ENCODE data around the gene CRB3. TPM values are rescaled to one million over a fixed set of nuclear protein-coding genes. Genes with fewer than 3 reads are reported as not detected.
"Not testable (repeated sequence)": the region's sequence is repeated elsewhere in the genome, so short reads cannot be mapped to it uniquely, and the experiment has no call there.

The CRB3 gene, protein sequence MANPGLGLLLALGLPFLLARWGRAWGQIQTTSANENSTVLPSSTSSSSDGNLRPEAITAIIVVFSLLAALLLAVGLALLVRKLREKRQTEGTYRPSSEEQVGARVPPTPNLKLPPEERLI
- total RNA-seq, result not detected in 2 replicates

DNA sequence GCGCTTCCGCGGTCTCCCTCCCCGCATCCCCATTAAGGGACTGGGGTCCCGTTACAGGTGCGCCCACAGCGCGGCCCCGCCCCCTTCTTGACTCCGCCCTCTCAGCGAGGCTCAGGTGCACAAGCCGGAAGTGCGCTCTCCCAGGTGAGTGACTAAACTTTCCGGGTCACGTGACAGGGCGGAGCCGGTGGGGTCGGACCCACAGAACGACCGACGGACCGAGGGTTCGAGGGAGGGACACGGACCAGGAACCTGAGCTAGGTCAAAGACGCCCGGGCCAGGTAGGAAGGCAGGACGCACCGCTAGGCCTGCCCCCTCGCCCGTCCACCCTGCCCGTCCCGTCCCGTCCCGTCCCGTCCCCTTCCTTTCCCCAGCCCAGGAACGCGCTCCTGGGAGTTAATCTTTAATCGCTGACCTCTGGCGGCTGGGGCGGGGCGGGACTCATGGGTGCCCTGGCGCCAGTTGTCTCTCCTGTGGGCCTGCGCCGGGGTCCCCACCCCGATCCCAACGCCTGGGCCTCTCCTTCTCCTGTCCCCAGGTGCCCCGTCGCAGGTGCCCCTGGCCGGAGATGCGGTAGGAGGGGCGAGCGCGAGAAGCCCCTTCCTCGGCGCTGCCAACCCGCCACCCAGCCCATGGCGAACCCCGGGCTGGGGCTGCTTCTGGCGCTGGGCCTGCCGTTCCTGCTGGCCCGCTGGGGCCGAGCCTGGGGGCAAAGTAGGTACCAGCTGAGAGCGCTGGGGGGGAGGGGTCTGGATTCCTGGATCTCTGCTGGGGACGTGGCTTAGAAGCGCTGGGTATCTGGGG lies at the start of gene CRB3:
TSS of gene CRB3 (plus strand) at position 202 of the 804 bp plus-strand sequence. CDS start at position 633, 431 bp downstream.
- no peak for DNase-seq (ENCODE audit: low read depth in 2 of 2)

DNA sequence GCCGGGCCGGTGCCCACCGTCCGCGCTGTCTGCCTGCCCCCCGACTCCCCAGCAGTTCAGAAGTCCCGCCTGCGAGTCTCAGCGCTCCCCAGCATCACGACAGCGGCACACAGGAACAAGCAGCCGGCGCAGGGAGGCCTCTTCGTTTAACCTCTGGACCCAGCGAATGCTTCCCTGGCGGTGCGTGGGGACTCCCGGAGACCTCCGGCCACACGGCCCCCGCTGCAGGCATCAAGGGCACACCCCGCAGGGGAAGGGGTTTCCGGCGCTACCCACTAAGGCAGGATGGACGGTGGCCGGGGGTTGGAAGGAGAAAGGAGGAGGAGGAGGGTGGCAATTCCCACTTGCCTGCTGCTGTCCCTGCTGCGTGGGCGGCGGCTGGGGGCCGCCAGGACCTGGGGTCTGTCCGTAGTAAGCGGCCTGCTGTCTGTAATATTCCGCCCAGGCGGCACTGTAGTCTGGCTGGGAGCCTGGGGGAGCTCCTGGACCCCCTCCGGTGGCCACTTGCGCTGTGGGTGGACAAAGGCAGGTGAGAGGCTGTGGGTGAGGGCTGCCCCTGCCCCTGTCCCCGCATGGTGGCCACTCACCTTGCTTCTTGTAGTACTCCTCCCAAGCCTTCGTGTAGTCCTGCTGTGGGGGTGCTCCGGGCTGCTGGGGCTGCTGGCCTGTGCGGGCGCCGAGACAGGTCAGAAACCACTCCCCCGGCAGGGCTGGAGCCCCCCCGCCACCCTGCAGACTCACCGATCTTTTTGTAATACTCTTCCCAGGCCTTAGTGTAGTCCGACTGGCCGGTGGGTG lies 49.1 kb upstream of the CRB3 start:
- no peak for DNase-seq (ENCODE audit: low read depth in 2 of 2)

DNA sequence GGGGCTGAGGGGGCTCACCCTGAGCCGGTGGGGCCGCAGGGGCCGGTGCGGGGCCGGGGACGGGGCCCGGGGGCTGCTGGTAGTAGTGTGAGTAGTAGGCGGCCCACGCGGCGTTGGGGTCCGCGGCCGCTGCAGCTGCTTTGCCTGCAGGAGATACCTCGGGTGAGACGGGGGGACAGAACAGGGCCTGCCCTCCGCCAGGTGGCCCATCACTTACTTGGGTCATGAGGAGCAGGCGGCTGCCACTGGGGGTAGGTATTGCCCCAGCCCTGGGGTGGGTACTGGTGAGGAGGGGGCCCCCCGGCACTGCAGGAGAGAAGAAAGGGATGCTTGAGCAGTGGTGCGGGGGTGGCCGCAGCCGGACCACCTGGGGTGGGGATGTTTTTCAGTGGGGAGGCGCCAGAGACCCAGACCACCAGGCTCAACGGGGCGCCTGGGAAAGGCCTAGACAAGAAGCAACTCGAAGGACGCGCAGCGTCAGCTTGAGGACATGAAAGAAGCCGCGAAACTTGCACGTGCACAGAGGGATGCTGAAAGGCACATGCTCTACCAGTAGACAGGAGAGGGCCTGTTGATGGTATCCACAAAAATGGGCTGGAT lies 48.4 kb upstream of the CRB3 start:
- no peak for DNase-seq (ENCODE audit: low read depth in 2 of 2)

DNA sequence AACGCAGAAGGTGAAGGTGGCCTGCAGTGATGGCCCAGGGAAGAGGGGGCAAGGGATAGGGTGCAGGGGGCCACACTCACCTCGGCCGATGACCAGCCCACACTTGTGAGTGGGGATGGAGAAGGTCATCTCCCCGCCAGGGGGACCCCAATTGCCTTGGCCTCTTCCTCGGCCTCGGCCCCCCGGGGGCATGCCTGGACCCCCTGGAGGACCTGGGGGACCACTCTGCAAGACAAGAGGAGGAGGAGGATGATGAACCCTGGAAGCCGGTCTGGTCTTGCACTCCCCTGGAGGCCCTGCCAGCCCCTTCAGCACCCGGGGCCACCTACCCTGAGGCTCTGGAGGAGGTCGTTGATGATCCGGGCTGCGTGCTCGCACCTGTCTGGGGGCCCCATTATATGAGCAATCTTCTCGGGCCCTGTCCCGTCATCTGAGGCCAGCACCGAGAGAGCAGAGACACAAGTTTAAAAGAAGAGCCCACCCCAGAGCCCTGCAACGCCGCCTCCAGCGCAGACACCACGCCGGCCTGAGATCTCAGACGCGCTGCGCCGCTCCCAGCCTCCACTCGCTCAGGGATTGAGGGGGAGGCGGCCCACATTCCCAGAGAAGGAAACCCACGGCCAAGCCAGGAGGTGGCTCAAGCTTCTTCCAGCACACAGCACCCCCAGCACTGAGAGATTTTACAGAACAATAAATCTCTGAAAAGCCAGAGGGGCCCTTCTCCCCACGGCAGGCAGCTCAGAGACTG lies 47.2 kb upstream of the CRB3 start:
- DNase-seq (ENCODE audit: low read depth in 2 of 2), result no peak

DNA sequence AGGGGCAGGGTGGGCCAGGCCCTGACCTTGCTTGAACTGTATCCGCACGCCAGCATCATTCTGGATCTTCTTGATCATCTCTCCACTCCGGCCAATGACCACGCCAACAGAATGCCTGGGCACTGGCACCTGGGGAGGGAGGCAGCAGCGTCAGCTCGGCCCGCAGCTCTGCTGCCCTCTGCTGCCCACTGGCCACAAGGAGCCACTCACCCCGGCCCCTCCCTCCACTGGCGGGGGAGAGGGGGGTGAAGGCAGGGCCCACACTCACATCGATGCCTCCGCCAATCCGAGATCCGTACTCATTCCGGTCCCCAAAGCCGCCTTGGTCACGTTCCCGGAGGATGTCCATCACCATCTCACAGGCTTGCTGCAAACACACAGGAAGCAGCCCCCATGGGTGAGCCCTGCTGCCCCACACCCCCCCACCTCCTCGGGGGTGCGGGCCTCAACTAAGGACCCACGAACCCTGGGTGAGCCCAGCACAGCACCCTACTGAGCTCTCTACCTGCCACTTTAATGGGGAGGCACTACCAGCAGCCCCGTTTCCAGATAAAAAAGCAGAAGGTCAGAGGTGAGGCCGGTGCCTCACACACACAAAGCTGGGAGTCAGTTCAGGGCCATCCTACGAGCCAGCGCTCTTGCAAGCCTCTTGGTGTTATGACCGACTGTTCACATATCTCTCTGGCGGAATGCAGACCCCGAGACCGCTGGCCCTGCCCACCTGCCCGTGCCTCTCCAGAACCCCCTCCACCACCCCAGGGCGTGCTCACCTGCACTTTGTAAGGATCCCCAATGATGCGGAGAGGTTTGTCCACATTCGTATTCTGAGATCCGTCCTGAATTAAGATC lies 46.1 kb upstream of the CRB3 start:
- peak; percentile 41 to 52 for DNase-seq (ENCODE audit: low read depth in 2 of 2)

DNA sequence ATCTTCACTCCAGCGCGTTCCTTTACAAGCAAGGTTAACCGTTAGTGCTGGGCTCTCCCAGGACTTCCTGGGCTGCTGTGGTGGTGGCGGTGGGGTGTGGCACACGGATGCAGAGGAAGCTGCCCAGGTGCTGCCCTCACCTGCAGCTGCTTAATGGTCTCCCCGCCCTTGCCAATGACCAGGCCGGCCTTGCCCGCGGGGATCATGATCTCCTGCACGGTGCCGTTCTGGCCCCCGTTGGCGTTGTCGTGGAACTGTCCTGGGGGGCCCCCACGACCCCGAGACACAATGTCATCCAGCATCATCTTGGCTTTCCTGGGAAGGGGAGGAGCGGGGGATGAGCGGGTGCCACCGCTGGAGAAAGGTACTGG lies 45.5 kb upstream of the CRB3 start:
- no peak for DNase-seq (ENCODE audit: low read depth in 2 of 2)

DNA sequence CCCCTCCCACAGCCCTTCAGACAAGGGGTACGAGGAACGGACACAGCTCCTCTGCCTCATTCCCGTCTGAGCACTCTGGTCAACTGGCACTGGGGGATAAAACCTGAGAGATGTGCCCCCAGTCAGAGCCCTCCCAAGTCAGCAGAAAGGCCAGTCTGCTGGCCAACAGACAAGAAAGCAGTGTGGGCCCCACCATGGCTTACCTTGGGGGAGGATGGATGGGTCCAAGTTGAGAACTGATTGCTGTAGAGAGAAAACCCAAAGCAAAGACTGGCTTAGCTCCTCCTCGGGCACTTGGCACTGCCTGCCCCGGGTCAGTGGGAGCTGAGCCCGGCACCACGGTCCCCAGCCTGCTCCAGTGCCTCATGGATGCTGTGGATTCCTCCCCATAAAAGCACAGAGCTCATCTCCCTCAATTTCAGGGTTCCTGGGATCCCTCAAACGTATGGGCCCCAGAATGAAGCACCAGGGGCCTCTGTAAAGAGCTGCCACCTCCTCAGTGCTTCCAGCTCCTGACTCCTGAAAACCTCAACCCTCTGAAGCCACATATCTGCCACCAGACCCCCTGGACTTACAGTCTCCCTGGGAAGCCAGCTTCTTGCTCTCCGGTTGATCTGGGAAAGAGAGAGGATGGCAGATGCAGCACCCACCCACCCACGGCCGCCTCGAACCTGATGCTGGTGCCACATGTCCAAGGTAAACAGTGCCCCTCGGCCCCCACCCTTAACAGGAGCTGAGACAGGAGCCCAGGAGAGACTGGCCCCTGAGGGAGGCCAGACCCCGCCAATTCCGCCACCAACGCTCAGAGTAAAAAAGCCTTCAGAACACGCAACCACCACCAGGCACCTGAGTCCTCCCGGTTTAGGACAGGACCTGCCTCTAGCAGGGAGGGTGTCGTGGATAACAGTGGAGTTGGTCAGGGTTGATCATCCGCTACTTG lies 42.7 kb upstream of the CRB3 start:
- DNase-seq (ENCODE audit: low read depth in 2 of 2), result no peak

DNA sequence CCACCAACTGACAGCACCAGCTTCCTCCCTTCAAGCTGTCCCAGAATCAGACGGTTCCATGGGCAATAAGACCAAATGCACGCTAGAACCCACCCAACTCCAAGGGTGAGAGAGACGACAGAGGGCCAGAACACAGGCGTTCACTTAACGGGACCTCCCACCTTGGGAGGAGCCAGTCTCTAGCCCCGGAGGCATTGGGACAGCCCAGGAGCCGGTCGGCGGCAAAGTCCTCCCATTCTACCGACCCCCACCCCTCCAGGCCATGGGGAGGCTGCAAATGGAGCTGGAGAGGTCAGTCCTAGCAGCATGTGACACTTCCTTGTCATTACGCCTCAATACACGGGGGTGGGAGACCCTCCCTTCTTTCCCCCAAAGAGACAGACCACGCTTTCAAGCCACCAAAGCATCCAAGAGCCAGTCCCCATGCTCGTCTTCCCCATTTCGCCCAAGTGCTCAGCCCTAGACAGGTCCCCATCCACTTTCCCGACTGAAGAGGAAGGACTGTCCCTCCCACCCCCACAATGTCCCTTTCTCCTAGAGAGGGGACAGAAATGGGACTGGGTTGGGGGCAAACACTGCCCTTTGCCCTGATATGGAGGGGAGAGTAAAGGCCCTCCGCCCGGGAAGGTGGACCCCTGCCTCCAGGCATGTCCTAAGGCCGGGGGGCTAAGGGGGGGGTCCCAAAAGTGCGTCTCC lies 40.4 kb upstream of the CRB3 start:
- DNase-seq (ENCODE audit: low read depth in 2 of 2), result peak; percentile 45 to 60

DNA sequence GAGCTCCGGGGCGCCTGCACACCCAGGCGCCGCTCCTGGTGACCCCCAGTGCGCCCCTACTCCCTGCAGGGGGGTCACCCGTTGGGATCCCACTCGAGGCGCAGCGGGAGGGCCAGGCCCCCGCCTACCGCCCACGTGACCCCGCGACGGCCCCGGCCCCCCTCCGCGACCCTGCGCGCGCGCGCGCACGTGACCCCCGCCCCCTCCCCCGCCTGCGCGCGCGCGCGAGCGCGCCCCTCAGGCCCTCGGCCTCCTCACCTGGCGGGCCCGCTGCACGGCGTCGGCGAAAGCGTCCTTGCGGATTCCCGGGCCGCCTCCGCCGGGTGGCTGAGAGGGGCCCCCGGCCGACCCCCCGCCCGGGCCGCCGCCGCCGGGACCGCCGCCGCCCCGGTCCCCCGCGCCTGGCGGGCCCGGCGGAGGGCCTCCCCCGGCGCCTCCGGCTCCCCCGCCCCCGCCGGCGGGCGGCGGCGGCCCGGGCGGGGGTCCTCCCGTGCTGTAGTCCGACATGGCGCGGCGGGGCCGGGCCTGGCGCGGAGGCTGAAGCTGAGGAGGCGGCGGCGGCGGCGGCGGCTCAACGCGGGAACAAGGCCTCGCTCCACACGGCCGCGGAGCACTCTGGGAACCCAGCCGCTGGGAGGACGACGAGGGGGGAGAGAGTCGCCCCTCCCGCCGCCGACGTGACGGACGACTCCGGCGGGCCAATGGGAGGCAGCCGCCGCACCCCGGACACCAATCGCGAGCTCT lies 39.7 kb upstream of the CRB3 start, which contains the start of gene KHSRP:
TSS of gene KHSRP (minus strand) at position 617 of the 744 bp plus-strand sequence. CDS start at position 507, 110 bp downstream.
- DNase-seq (ENCODE audit: low read depth in 2 of 2), result peak; percentile 15 to 29

DNA sequence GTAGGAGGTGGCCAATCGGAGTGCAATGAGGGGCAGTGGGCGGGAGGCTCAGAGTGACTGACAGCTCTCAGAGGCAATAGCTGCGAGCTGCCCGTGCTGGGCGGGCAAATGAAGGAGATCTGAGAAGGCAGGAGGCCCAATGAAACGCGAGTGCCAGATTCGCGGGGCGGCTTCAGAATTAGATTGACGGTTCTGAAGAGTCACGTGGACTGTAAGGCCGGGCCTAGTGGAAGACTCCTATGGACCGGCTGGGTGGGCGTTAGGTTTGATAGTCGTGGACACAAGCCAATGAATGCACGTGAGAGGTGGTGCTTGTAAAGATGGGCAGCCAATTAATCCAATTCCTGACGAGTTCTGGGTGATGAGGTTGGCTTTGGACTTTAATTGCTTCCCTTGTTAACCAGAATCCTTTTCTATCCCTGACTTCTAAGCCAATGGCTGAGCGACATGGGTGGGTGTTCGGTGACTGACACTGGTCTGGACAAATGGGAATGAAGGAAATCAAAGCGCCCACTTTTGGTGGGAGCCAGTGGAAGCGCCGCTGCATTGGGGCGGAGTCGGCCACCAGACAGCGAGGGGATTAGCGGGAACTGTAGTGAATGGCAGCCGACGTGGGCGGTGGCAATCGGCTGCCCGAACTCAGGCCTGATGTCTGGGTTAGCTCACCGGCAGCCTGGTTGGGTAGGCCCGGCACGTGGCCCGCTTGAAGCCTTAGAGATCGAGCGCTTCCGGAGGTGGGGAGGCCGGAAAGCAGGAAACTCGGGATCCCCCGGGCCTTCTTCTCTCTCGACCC lies 38.9 kb upstream of the CRB3 start:
- peak; percentile 100 for DNase-seq (ENCODE audit: low read depth in 2 of 2)

DNA sequence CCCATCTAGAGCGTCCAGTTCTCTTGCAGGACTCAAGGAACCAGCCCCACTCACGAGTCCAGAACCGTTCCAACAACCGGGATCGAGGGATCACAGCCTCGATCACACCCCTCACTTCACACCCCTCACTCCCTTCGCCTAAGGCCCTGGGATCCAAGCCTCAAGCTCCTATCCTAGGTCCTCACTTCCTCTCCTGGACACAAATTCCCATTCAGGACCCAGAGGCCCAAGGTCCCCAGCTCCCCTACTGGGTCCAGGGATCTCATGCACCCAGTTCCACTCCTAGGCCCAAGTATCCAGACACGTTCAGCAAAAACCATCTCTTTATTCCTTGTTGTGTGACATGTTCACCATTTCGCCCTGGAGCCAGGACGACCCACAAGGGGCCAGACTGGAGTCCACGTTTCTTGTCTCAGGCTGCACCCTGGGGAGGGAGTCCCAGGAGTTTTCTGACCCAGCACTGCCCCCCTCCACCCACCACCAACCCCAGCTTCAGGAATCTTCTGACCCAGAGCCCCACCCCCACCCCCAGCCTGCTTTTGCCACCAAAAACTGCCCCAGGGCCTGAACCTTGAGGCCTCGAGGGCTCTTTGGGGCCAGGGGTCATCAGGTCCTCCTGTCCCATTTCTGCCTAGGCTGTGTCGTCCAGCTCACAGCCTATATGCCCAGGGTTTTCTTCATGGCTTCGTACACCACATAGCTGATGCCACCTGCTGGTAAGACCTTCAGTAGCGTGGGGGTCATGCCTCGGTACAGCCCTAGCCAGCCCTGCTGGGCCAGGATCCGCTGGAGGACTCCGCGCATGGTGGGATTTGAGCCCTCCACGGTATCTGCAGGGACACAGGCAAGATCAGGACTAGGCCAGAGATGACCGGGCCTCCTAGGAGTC lies 38.1 kb upstream of the CRB3 start:
- no peak for DNase-seq (ENCODE audit: low read depth in 2 of 2)

DNA sequence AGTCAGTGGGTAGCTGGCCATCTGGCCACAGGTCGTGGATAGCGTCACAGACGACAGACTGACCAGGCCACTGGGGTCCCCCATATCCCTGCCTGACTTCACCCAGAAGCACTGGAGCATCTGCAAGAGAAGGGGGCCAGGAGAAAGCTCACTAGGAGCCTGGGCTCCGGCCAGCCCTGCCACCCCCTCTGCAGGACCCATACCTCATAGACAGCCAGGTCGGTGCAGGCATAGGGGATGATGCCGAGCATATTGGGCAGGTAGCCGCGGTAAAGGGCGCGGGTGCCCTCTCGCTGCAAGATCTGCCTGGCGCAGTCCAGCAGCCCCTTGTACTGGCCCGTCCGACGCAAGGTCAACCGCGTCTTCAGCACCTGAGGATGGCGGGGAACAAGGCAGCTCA lies 36.9 kb upstream of the CRB3 start:
- DNase-seq (ENCODE audit: low read depth in 2 of 2), result no peak

DNA sequence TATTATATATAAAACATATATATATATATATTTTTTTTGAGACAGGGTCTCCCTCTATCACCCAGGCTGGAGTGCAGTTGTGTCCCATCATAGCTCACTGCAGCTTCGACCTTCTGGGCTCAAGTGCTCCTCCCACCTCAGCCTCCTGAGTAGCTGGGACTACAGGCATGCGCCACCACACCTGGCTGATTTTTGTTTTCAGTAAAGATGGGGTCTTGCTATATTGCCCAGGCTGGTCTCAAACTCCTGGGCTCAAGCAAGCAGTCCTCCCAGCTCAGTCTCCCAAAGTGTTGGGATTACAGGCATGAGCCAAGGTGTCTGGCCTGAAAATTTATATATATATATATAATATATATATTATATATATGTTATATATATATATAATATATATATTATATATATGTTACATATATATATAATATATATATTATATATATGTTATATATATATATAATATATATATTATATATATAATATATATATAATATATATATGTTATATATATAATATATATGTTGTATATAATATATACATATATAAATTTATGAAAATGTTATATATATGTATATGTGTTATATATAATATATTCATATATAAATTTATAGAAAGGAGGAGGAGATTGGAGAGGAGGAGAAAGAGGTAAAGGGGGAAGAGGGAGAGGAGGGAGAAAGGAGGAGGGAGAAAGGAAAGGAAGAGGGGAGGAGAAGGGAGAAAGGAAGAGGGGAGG lies 35.2 kb upstream of the CRB3 start:
- DNase-seq (ENCODE audit: low read depth in 2 of 2), result not testable (repeated sequence)

DNA sequence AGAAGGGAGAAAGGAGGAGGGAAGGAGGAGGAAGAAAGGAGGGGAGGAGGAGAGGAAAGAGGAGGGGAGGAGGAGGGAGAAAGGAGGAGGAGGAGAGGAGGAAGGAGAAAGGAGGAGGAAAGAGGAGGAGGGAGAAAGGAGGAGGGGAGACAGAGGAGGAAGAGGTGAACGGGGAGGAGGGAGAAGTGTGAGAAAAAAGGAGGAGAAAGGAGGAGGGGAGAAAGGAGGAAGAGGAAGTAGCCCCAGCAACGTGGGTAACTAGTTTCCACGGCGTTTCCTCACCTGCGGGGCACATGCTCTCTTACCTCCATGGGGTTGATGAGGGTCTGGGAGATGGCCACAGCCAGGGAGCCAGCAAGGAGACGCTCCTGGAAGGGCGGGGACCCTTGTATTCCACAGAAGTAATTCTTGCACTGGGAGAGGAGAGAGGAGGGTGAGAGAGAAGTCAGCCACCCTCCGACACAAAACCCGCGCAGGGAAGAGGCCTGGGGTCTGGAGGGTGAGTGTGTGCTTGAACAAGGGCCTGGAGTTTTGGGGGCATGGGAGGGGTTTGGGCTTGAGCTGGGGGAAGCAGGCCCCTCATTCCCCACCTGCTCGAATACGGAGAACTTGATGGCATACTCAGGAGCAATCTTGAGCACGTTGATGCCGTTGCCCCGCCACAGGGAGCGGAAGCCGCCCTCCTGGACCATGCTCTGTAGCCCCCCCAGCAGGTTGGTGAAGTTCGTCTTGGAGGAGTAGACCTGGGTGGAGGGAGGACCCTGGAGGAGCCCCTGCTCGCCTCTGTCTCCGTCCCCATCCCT lies 34.5 kb upstream of the CRB3 start:
- DNase-seq (ENCODE audit: low read depth in 2 of 2), result no peak

Measured in lung microvascular endothelial cell (primary cell).